ENCODE results near the gene ARHGAP4.

Gene ARHGAP4

DNA sequence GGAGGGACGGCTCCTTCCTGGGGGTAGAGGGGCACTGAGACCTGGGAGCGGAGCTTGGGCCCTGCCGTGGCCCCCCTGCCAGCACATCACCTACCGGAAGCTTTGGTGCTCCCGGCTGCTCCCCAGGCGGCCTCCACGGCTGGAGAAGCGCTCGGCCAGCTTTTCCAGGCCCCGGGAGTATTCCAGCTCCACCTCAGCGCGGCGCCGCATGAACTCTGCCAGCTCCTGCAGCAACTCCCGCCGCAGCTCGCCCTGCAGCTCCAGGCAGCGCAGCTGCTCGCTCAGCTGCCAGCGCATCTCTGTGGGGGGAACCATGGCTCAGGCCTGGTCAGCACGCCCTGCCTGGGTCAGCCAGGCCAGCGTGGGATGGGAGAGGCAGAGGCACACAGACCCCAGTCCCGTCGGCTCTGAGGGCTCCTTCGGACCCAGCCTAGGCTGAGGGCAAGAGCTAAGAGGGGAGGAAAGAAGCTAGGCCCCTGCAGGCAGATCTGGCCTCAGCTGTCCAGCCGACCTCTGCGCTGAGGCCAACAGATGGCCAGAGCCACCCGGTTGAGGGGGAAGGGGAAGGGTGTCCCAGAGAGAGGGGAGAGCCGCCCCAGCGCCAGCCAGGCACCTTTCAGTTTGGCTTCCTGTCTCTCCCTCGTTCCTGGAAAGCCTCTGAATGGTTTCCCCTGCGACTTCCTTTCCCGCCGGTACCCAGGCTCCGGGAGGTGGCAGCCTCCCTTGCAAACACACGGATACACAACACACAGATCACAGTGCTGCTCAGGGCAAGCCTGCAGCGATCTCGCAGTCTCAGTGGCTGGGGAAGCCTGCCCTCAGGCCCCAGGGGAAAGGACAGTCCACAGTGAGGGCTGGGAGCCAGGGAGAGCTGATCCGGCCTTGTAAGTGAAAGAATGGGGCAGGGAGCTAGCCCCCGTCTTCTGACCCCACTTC, 4.3 kb downstream of the ARHGAP4 start:
- DNase-seq (ENCODE audit: low read depth), result no peak
- TF ChIP-seq, protein P1, sequence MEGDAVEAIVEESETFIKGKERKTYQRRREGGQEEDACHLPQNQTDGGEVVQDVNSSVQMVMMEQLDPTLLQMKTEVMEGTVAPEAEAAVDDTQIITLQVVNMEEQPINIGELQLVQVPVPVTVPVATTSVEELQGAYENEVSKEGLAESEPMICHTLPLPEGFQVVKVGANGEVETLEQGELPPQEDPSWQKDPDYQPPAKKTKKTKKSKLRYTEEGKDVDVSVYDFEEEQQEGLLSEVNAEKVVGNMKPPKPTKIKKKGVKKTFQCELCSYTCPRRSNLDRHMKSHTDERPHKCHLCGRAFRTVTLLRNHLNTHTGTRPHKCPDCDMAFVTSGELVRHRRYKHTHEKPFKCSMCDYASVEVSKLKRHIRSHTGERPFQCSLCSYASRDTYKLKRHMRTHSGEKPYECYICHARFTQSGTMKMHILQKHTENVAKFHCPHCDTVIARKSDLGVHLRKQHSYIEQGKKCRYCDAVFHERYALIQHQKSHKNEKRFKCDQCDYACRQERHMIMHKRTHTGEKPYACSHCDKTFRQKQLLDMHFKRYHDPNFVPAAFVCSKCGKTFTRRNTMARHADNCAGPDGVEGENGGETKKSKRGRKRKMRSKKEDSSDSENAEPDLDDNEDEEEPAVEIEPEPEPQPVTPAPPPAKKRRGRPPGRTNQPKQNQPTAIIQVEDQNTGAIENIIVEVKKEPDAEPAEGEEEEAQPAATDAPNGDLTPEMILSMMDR (IDR thresholded peaks at IDR 0.05; ENCODE audit: low read length, missing control alignments), result no peak
- no peak overlapping the region for H3K4me3 ChIP-seq (replicated peaks; ENCODE audit: low read depth, low read length)

DNA sequence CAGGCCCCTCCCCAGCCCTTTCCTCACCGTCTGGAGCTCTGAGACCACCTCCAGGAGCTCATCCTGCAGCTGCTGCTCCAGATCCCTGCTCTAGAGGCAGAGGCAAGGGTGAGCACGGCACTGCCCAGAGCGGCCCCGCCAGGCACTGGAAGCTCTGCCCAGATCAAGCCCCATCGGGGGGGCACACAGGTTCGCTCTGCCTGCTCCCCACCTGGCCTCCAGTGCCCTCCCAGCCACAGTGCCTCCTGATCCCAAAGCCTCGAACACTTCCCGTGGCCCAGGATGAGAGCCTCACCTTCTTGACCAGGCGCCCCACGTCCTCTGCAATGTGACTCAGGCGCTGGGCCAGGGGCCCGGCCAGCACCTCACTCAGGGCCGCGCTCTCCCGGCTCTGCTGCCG, 5.0 kb downstream of the ARHGAP4 start:
- no peak for DNase-seq (ENCODE audit: low read depth)
- H3K4me3 ChIP-seq (replicated peaks; ENCODE audit: low read depth, low read length), result no peak overlapping the region
- TF ChIP-seq, protein P1 (IDR thresholded peaks at IDR 0.05; ENCODE audit: low read length, missing control alignments), result no peak

DNA sequence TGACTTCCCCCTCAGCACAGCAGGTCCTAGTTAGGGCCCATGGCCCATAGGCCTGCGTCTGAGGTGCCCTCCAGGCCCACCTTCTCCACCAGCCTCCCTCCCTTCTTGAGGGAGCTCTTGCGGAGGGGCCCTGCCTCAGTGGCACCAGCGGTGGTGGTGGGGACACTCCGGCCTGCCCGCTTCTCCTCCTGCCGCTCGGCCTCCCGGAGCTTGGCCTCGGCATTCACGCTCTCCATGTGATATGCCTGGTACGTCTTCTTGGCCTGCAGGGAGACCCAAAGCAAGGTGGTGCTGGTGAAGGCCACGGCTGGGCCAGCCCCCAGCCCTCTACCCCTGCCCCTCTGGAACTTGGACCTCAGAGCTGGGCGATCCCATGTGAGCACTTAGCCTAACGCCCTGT, 5.5 kb downstream of the ARHGAP4 start:
- TF ChIP-seq, protein P1 (IDR thresholded peaks at IDR 0.05; ENCODE audit: low read length, missing control alignments), result no peak

DNA sequence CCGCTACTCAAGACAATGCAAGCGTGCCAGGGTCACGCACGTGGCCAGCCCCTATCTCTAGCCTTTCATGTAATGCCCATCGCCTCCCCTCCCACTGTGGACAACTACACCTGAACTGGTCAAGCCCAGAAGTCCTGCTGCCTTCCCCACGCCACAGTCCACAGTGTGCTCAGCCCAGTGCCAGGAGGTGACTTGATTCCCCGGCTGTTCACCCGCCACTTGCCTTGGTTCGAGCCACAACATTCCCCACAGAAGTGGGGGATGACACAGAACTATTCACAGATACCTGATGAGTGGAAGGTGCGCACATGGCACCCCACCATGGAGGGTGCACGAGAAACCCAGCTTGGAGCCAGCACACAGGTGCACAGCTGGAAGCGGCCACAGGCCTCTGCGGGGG, 6.8 kb downstream of the ARHGAP4 start:
- TF ChIP-seq, protein P1 (IDR thresholded peaks at IDR 0.05; ENCODE audit: low read length, missing control alignments), result no peak
- DNase-seq (ENCODE audit: low read depth), result no peak
- no peak overlapping the region for H3K4me3 ChIP-seq (replicated peaks; ENCODE audit: low read depth, low read length)

More for the DNA sequence above, 5.5 kb downstream of the ARHGAP4 start:
- no peak overlapping the region for H3K4me3 ChIP-seq (replicated peaks; ENCODE audit: low read depth, low read length)
- no peak for DNase-seq (ENCODE audit: low read depth)

DNA sequence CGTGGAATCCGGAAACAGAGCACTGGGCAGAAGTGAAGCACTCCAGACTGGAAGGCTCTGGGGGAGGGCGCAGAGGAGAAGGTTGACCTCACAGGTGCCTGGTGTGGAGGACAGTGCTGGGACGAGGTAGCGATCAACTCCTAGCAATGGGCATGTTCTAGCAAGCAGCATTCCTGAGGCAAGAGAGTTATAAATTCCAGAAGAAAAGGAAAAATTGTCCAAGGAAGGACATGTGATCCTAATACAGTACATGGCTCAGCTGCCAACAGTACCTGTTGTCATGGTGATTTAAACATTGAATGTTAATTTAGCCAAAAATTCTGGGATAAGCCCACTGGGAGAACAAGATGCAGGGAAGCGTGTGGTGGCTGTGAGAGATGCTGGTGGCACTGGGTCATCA, 8.2 kb downstream of the ARHGAP4 start:
- no peak overlapping the region for H3K4me3 ChIP-seq (replicated peaks; ENCODE audit: low read depth, low read length)
- no peak for DNase-seq (ENCODE audit: low read depth)
- TF ChIP-seq, protein P1 (IDR thresholded peaks at IDR 0.05; ENCODE audit: low read length, missing control alignments), result no peak

DNA sequence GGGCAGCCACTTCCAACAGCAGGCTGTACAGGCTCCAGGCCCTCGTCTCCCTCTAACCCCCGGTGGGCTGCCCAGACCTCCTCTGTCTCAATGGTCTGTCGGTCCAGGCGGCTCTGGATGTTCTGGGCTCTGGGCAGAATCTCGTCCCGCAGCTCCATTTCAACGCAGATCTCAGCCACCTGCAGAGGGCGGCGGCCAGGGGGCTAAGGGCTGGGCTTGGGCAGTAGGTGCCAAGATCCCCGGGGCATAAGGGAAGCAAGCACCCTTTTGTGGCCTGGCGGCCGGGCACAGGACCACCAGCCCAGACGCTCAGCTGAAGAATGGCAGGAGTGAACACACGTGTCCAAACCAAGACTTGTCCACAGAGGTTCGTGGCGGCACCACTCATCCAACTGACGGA, 12.4 kb downstream of the ARHGAP4 start:
- no peak overlapping the region for H3K4me3 ChIP-seq (replicated peaks; ENCODE audit: low read depth, low read length)
- no peak for DNase-seq (ENCODE audit: low read depth)
- TF ChIP-seq, protein P1 (IDR thresholded peaks at IDR 0.05; ENCODE audit: low read length, missing control alignments), result no peak

DNA sequence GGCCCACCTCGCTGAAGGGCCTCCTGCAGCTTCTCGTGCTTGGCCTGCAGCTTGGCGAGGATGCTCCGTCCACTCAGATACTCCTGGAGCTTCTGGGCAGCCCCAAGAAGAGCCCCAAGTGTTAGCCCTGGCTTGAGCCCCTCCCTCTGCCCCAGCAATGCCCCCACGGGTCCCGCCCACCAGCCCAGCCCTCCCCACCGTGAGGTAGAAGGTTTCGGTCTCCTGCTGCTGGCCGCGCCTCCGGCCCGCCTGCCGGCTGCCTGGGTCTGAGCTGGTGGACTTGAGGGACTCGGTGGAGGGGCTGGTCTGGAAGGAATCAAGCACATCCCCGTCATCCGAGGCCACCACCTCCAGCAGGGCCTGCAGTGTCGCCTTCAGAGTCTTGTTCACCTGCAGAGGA, 12.9 kb downstream of the ARHGAP4 start:
- no peak for DNase-seq (ENCODE audit: low read depth)
- no peak overlapping the region for H3K4me3 ChIP-seq (replicated peaks; ENCODE audit: low read depth, low read length)
- TF ChIP-seq, protein P1 (IDR thresholded peaks at IDR 0.05; ENCODE audit: low read length, missing control alignments), result no peak
